22Rv1 (cell line): ENCODE results near the gene CPXM2.

ENCODE experiments used
- H3K27ac ChIP-seq: fragments of 450-650 bp; 2 replicates; pipeline ENCODE4 v1.5.1; 2017
- ZFX ChIP-seq: fragments of 450-650 bp; IDR thresholded peaks from 2 replicates; pipeline ENCODE4 v1.6.1; 2017; ENCODE audit warnings: antibody characterized with exemption, borderline replicate concordance
- TF ChIP-seq, protein P1 (sequence below): fragments of 450-650 bp; IDR thresholded peaks from 2 replicates; pipeline ENCODE4 v1.5.1; 2017; ENCODE audit warnings: mild to moderate bottlenecking

Gene CPXM2

GRCh38 chr10:123929791-123930190 is 38.2 kb upstream of the CPXM2 start:
- TF ChIP-seq, protein P1, sequence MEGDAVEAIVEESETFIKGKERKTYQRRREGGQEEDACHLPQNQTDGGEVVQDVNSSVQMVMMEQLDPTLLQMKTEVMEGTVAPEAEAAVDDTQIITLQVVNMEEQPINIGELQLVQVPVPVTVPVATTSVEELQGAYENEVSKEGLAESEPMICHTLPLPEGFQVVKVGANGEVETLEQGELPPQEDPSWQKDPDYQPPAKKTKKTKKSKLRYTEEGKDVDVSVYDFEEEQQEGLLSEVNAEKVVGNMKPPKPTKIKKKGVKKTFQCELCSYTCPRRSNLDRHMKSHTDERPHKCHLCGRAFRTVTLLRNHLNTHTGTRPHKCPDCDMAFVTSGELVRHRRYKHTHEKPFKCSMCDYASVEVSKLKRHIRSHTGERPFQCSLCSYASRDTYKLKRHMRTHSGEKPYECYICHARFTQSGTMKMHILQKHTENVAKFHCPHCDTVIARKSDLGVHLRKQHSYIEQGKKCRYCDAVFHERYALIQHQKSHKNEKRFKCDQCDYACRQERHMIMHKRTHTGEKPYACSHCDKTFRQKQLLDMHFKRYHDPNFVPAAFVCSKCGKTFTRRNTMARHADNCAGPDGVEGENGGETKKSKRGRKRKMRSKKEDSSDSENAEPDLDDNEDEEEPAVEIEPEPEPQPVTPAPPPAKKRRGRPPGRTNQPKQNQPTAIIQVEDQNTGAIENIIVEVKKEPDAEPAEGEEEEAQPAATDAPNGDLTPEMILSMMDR = no peak
- no peak for TF ChIP-seq ZFX
- H3K27ac ChIP-seq = no peak overlapping the region

GRCh38 chr10:123928427-123928826 is 36.8 kb upstream of the CPXM2 start:
- TF ChIP-seq ZFX = no peak
- TF ChIP-seq, protein P1 = no peak
- no peak overlapping the region for H3K27ac ChIP-seq

DNA sequence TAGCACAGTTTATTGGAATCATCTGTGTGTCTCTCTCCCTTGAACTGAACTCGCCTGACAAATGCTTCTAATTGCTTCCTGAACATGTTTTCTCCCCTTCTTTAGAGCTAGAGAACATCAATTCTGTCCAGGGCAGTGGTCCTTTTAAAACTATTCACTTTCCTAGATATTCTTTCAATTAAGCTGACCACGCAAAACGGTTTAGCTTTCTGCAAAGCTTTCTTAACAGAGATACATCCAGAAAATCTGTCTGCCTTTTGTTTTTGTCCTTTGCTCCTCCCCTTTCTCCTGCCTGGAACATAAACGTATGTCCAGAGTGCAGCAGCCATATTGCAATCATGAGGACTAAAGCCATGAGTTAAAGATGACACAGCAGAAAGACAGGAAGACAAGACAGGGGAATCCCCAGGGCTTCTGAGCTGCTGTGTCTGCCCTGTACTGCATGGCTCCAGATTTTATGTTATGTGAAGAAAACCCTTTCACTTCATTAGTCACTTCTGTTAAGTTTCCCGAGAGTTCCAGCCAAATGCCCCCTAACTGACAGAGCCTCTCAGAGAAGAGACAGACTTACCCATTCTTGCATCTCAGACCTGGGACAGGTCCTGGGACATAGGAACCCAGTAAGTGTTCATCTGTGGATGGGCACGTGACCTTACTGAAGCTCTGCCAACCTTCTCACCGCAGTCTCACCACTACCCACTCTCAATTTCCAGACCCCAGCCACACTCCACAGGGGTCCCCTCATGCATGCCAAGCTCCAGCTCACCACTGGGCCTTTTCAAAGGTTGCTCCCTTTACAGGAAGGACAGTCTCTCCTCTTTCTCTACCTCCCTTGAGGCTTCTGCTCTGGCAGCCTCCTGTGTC is 35.0 kb upstream of the CPXM2 start:
- TF ChIP-seq, protein P1 = no peak
- TF ChIP-seq ZFX = no peak
- H3K27ac ChIP-seq = no peak overlapping the region

DNA sequence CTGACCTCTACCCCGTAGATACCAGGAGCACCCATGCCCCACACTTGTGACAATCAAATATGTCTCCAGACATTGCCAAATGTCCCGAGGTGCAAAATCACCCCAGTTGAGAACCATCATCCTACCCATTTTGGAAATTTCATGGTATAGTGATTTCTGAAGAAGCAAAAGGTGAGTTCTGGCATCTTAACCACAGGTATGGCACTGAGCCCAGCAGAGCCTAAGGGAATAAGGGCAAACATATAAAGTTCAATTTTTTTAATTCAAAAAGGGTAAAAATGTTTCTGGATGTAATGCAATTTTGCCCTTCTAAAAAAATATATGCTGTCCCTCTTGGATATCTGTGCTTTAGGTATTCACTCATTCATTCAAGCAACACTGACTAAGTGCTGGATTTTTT is 30.5 kb upstream of the CPXM2 start:
- no peak for TF ChIP-seq ZFX
- TF ChIP-seq, protein P1 = no peak
- H3K27ac ChIP-seq = no peak overlapping the region

GRCh38 chr10:123916775-123917174 is 25.2 kb upstream of the CPXM2 start:
- TF ChIP-seq, protein P1 = no peak
- no peak for TF ChIP-seq ZFX
- no peak overlapping the region for H3K27ac ChIP-seq

DNA sequence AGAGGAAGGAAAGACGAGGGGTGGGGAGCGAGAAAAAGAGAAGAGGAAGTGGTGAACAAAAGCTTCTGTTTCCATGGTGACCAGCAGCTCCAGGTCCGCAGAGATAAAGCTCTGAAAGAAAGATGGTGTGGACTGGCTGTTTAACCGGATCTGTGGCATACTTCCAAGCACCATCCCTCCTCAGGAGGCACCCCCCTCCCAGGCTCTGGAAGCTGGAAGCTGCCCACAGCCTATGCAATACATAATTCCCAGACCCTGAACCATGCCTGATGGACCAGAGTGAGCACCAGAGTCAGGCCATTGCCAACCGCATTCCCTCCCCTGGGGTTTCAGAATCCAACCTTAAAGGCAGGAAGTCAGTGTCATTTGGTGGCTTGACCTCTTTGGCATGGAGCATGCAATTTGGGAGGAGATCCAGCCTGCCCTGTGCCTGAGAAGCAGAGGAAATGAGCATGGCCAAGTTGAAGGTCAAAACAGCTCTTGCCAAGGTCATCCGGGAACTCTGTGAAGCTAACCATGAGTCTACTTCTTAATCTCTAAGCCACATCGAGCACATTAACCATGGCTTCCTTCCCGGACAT is 22.2 kb upstream of the CPXM2 start:
- TF ChIP-seq ZFX = no peak
- TF ChIP-seq, protein P1 = no peak

DNA sequence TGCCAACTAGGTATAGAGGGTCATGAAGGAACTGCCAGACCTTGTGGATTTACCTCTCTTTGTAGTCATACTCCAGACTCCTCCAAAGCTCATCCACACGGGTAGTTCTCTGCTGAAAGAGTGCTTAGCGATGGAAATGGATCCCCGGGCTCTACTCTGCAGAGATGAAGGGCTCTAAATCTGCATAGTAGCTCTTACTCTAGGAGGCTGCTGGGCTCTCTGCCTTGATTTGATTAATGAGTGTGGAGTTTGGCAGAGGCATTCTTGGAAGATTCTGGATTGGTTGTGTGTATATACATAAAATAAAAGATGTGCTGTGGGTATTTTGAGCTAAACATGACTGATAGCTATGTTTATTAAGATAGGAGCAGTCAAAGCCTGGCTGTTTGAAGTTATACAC is 21.3 kb upstream of the CPXM2 start:
- H3K27ac ChIP-seq = no peak overlapping the region
- TF ChIP-seq, protein P1 = no peak
- TF ChIP-seq ZFX = no peak

More for the DNA sequence above, 22.2 kb upstream of the CPXM2 start:
- H3K27ac ChIP-seq = no peak overlapping the region
